ENCODE measurements around the gene NR4A1. TPM values are rescaled to one million over a fixed set of nuclear protein-coding genes. Genes with fewer than 3 reads are reported as not detected.

The NR4A1 gene
- polyA plus RNA-seq, 1 experiment, result 4.4 TPM

DNA sequence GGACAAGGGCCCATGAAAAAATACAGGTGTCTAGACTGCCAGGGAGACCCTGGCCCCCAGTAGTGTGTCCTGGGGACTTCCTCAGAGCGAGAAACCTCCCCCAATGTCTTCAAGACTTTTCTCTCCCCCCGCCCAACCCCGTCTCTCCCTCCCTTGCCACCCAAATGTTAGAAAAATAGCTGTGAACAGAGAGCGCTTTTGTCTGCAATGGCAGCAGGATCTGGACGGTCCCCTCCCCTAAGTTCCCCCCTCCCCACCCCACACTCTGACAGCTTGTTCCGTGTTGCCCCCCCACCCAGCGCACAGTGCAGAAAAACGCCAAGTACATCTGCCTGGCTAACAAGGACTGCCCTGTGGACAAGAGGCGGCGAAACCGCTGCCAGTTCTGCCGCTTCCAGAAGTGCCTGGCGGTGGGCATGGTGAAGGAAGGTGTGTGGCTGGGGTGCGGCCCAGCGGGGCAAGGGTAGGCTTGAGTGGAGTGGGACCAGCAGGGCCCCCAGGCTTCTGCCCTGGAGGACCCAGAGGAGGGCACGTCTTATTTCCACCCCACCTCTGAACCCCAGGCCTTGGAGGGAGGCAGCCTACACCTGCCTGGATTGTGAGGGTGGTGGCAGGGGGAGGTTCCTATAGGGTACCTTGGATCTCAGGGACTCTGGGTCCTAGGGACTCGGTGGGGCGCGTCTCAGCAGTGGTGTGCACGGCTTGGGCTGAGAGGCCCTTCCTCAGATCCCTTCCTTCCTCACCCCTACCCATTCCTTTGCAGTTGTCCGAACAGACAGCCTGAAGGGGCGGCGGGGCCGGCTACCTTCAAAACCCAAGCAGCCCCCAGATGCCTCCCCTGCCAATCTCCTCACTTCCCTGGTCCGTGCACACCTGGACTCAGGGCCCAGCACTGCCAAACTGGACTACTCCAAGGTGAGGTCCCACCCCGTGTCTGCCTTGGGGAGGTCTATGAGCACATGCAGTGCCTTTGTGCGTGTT, 4.8 kb downstream of the NR4A1 start:
- Histone ChIP-seq H3K27ac (ENCODE audit: low read depth, low read length) (no peak overlapping the region), H3K9me3 (ENCODE audit: control insufficient read depth, insufficient read depth, low read length) (no peaks in the 10 kb centered on the region), H3K27me3 (ENCODE audit: control insufficient read depth, insufficient read depth, low read length) (no peaks in the 10 kb centered on the region), H3K4me3 (ENCODE audit: low read depth, low read length) (no peak overlapping the region)
- no peak for DNase-seq (ENCODE audit: low read depth, low spot score)
- CTCF ChIA-PET, result interaction anchor here (0.5 to 1.6 kb wide), 2 partner anchors 31 to 189 kb away, joined by 4 to 5 read pairs; no protein-coding TSS in a partner anchor
- no peak for TF ChIP-seq CTCF (IDR thresholded peaks at IDR 0.05; ENCODE audit: low read depth, low read length)
- POLR2A ChIA-PET, result no interaction called here

GRCh38 chr12:52056801-52057637, 5.8 kb downstream of the NR4A1 start:
- TF ChIP-seq CTCF (IDR thresholded peaks at IDR 0.05; ENCODE audit: low read depth, low read length), result no peak
- no peak overlapping the region for H3K27ac ChIP-seq (ENCODE audit: low read depth, low read length)
- H3K27me3 ChIP-seq (ENCODE audit: control insufficient read depth, insufficient read depth, low read length), result no peaks in the 10 kb centered on the region
- CTCF ChIA-PET, result interaction anchor here (0.5 to 3.2 kb wide), 2 partner anchors 32 to 190 kb away, joined by 4 to 17 read pairs; no protein-coding TSS in a partner anchor
- no peak overlapping the region for H3K4me3 ChIP-seq (ENCODE audit: low read depth, low read length)
- POLR2A ChIA-PET, result no interaction called here
- no peaks in the 10 kb centered on the region for H3K9me3 ChIP-seq (ENCODE audit: control insufficient read depth, insufficient read depth, low read length)
- no peak for DNase-seq (ENCODE audit: low read depth, low spot score)

DNA sequence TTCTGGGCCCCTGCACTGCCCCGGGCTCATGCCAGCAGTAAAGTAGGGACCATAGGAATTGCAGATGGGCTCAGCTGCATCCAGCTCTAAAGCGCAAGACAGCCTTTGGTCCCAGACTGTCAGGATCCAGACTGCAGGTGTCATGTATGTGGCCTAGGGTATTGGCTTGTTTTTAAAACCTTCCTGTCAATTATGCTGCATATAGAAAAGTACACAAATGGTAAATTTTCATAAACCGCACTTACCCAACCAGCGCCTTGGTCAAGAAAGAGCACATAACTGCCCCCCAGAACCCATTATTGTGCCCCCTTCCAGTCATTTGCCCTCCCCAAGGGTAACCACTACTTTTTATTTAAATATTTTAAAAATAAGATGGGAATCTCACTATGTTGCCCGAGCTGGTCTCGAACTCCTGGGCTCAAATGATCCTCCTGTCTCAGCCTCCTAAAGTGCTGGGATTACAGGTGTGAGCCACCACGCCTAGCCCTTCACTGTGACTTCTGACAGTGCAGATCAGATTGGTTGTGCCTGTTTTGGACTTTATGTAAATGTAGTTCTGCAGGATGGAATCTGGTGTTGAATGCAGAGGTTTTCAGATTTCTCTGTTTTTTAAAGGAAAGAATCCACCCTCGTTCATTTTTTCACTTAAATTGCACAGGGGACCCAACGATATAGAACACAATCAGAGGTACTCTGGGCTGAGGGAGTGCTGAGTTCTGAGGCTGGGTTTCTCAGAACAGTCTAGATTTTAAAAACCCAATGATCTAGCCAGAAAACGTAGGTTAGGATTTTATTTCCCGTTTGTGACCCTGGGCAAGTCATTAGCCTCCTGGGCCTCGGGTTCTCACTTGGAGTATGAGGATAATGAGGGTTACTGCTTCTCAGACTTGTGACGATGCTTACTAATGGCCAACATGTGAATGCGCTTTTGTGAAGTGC, 6.7 kb downstream of the NR4A1 start:
- ChIA-PET POLR2A (no interaction called here), CTCF (interaction anchor here (3.2 kb wide), 1 partner anchor 33 kb away, joined by 17 read pairs; no protein-coding TSS in a partner anchor)
- no peak overlapping the region for H3K27ac ChIP-seq (ENCODE audit: low read depth, low read length)
- TF ChIP-seq CTCF (IDR thresholded peaks at IDR 0.05; ENCODE audit: low read depth, low read length), result no peak
- H3K9me3 ChIP-seq (ENCODE audit: control insufficient read depth, insufficient read depth, low read length), result no peaks in the 10 kb centered on the region
- DNase-seq (ENCODE audit: low read depth, low spot score), result no peak
- H3K27me3 ChIP-seq (ENCODE audit: control insufficient read depth, insufficient read depth, low read length), result no peaks in the 10 kb centered on the region
- no peak overlapping the region for H3K4me3 ChIP-seq (ENCODE audit: low read depth, low read length)

- Histone ChIP-seq H3K9me3 (ENCODE audit: control insufficient read depth, insufficient read depth, low read length) (no peaks in the 10 kb centered on the region), H3K27me3 (ENCODE audit: control insufficient read depth, insufficient read depth, low read length) (no peaks in the 10 kb centered on the region), H3K27ac (ENCODE audit: low read depth, low read length) (no peak overlapping the region), H3K4me3 (ENCODE audit: low read depth, low read length) (no peak overlapping the region)
- CTCF ChIA-PET, result interaction anchor here (1.3 to 3.2 kb wide), 4 partner anchors 10 to 36 kb away, joined by 3 to 17 read pairs (median 10); no protein-coding TSS in a partner anchor
- no peak for TF ChIP-seq CTCF (IDR thresholded peaks at IDR 0.05; ENCODE audit: low read depth, low read length)
- DNase-seq (ENCODE audit: low read depth, low spot score), result no peak
- POLR2A ChIA-PET, result interaction anchor here (0.6 kb wide), 1 partner anchor 13 kb away, joined by 4 read pairs; no protein-coding TSS in a partner anchor
Measured at GRCh38 chr12:52058631-52059361, 7.6 kb downstream of the NR4A1 start.

Measured in AG04450 (cell line).